Embryonic facial prominence (tissue), 1 donor: ENCODE measurements around the gene MRPL14.
"Not testable (repeated sequence)": the region's sequence is repeated elsewhere in the genome, so short reads cannot be mapped to it uniquely, and the experiment has no call there.

ENCODE experiments used
- DNase-seq: peaks from one replicate; pipeline ENCODE4 v3.0.0-alpha.2; 2016; ENCODE audit errors: extremely low spot score

MRPL14 gene

GRCh38 chr6:44150317-44150917 lies 23.2 kb upstream of the MRPL14 start:
- no peak for DNase-seq

DNA sequence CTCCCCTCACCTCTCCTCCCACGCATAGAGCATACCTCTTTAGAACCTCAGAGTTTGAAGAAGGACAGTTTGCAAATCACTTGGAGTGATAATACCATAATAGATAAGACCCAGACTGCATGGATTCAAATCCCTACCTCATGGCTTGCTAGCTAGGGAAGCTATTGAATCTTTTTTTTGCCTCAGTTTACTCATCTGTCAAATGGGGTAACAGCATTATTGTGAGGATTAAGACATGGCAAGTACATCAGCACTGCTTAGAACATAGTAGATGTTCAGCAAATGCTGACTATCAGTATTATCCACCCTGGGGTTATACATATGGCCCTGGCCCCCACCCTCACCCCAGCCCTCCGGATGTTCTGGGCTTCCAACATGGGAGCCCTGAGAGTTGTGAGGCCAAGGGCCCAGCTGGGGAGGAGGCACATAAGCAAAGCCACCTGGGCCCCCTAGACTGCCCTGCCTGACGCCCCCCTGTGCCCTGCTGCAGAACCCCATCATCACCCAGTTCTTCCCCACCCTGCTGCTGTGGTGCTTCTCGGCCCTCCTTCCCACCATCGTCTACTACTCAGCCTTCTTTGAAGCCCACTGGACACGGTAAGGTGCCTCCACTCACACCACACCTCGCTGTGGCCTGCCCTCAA lies 22.2 kb upstream of the MRPL14 start:
- no peak for DNase-seq

DNA sequence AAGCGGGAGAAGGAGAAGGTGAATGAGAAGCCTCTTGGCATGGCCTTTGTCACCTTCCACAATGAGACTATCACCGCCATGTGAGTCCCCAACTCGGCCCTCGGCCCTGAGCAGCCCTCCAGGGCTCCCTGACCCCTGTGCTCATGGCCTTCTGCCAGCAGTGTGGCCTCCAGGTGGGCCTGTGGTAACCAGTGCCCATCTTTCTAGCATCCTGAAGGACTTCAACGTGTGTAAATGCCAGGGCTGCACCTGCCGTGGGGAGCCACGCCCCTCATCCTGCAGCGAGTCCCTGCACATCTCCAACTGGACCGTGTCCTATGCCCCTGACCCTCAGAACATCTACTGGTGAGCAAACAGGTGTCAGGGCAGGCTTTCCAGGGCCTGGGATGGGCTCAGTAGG lies 21.1 kb upstream of the MRPL14 start:
- no peak for DNase-seq

DNA sequence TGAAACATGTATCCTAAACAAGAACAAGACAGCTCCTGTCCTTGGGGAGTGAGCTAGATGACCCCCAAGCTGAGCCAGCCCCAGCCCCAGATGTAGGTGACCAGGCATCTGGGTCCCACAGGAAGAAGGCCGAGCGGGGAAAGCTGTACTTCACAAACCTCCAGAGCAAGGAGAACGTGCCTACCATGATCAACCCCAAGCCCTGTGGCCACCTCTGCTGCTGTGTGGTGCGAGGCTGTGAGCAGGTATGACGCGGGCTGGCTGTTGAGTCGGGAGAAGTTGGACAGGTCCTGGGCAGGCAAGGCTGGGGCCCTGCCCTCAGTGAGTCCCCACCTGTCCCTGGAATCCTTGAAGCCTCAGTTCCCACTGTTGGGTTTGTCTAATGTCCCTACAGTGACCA lies 20.0 kb upstream of the MRPL14 start:
- no peak for DNase-seq

GRCh38 chr6:44146685-44147084 lies 19.4 kb upstream of the MRPL14 start:
- no peak for DNase-seq

DNA sequence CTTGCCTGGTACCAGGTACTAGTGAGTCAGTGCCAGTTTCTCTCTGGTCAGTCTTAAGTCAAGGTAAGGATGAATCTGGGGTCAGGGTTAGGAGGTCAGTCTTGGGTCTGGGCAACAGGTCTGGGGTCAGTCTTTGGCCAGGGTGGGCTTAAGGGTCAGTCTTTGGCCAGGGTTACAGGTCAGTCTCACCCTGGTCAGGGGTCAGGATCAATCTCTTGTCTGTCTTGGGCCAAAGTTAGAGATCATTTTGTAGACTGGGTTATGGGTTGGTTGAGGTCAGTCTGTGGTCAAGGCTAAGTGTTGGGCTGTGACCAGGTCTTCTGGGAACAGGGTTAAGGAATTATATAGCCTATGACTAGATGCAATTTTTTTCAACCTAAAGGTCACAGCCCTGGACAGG lies 18.6 kb upstream of the MRPL14 start:
- DNase-seq = no peak

- DNase-seq = not testable (repeated sequence)
These were observed 17.3 kb upstream of the MRPL14 start for GRCh38 chr6:44144536-44144935.

DNA sequence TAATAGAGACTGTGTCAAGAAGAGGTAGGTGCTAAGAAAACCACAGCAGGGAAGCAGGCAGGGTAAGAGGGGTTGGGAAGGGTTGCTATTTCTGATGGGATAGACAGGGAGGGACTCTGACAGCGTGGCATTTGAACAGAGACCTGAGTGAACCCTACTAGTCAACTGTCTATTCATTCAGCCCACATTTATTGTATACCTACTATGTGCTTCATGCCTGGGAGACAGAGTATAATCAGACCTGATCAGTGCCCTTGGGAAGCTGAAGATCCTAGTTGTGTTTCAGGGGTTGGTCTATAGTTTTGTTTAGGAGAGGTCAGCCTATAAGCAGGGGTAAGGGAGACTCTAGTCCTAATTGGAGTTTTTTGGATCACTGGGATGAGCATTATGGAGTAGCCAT lies 16.5 kb upstream of the MRPL14 start:
- no peak for DNase-seq

- no peak for DNase-seq
These were observed 15.6 kb upstream of the MRPL14 start for GRCh38 chr6:44142835-44143234.

GRCh38 chr6:44139351-44139743 lies 12.1 kb upstream of the MRPL14 start:
- DNase-seq = no peak

GRCh38 chr6:44138717-44139350 lies 11.6 kb upstream of the MRPL14 start:
- DNase-seq = no peak

DNA sequence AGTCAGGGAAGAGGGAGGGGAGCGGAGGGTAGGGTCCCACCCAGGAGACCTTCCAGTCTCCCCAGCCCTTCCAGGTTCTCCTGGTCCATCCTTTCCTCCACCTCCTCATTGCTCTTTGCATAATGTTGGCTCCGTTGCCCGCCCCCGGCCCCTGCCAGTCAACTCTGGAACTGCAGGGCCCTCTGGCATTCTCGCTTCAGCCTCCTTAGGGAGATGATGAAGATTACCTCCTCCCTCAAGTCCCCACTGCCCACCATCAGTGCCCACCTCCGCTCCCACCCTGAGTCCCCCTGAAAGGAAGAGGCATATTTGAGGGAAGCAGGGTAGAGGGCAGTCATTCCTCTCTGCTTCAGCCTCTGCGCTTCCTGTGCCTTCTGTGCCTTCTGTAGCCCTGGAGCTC lies 8.6 kb upstream of the MRPL14 start:
- no peak for DNase-seq

GRCh38 chr6:44135173-44135758 lies 8.0 kb upstream of the MRPL14 start:
- DNase-seq = peak; percentile 76

- no peak for DNase-seq
These were observed 6.9 kb upstream of the MRPL14 start for GRCh38 chr6:44133981-44134711.

DNA sequence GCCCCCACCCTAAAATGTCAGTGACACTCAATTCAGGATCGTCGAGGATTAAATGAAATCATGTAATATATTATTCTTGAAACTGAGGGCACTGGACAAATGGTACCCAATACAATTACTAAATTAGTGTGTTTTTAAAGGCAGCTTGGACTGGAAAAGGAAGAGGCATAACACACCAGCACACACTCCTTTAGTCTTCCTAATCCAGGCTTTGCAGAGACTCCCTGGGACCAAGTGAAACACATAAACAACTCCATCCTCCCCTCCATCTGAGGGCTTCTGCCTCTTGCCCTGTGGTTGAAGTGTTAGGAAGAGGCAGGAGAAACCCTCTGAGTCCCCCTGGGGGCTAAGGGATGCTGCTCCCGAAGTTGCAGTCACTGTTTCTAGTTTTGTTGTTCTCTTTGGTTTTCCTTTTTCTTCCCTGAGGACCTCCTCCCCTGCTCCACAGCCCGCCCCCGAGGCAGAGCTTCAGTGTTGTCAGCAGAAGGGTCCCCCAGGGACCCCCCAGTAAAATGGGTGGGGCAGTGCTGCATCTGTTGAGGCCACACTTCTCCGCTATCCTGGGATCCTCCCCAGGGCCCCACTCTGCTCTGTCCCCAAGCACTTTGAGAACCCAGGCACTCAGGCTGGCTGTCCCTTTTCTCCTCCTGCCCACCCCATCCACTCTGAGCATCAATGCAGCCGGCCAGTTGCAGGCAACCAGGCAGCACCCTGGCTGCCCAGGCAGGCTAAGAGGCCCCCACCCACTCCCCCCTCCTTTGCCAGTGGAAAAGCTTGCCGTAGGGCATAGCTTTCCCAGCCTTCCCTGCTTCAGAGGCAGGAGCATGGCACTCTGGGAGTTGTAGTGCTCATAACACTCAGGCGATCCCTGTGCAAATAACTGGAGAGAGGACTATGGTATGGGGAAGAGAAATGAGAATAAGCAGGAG lies 6.0 kb upstream of the MRPL14 start:
- DNase-seq = no peak

DNA sequence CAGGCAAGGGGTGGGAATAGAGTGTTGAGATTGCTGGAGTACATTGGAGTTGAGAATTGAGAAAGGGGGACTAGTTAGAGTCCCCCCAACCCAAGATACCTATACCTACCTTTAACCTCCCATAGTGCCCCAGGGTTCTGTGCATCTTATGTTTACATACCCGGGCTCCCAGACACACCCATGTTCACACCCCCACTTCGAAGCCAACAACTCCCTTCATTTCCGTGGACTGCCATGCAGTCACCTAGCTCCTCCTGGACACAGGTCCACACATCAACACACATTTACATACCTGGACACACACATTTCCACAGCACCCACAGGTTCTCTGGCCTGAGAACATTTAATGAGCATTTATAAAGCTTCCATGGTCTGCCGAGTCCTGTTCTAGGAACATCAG lies 5.2 kb upstream of the MRPL14 start:
- DNase-seq = no peak

DNA sequence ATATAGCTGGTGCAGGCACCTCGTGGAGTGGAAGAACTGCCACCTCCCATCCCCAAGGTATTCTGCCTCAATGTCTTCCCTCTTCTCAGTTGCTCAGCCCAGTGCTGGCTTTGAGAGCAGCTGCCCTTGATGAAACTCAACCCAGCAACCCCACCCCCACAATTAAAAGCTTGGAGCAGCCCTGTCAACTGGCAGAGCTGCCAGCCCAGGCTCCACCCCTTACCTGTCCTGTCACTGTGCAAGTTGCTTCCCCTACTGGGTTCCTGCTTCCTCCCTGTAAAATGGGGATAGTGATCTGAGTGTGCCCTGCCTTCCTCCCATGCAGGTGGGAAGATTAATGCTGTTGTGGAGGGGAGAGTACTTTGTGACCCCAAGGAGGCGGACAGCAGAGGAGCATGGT lies 4.6 kb upstream of the MRPL14 start:
- DNase-seq = no peak

DNA sequence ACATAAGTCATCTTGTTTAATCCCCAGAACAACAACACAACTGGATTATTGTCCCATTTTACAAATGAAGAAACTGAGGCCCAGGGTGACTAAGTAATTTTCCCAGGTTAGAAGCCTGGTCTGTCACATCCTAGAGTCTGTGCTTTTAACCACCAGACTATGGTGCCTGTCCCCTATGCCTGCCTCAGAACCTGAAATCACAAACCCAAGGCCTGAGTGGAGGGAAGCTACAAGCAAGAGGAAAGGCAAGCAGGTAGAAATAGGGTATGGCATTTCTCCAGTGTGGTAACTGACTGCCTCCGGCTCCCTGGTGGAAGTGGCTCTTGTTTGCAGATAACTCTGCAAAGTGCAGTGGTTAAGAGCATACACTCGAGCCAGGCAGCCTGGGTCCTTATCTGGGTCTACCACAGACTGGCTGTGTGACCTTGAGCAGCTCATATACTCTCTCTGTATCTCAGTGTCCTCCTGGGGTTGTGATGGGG lies 2.6 kb upstream of the MRPL14 start:
- no peak for DNase-seq

GRCh38 chr6:44128020-44128917 lies 1.0 kb upstream of the MRPL14 start:
- DNase-seq = no peak
